ENCODE results near the gene PTPN13.

The PTPN13 gene

DNA sequence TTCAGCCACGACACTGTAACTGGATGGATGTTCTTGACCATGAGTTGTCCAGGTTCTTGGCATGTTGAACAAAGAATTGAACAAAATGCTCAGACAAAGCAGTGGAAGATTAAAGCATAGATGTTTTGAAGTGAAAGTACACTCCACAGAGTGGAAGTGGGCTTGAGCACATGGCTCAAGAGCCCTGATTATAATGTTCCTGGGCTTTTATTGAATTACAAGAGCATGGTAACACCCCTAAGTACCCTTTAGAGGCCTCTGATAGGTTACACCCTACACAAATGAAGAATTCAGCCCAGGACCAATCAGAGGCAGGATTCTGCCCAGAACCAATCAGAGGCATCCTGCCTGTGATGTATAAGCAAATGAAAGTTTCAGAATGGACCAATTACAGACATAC lies 221.5 kb downstream of the PTPN13 start:
- H3K4me3 ChIP-seq (ENCODE audit: low read length in 2 of 2): no peak overlapping the region
- H3K36me3 ChIP-seq (ENCODE audit: control insufficient read depth in 2 of 2, insufficient read depth in 2 of 2, low read length in 2 of 2): peaks cover 13 to 14% of the 10 kb centered on the region in 2 donors
- H3K27me3 ChIP-seq (ENCODE audit: control insufficient read depth in 1 of 2, insufficient read depth in 2 of 2, low read length in 2 of 2): no peaks in the 10 kb centered on the region
- peaks cover 4 to 6% of the 10 kb centered on the region in 2 donors for H3K9me3 ChIP-seq (ENCODE audit: control insufficient read depth in 2 of 2, low read length in 2 of 2)
- peaks cover 6% of the 10 kb centered on the region for H3K4me1 ChIP-seq (ENCODE audit: control insufficient read depth, insufficient read depth, low read length)
- peak overlapping the region; percentile 11 for H3K27ac ChIP-seq (ENCODE audit: low read length)
- no peak overlapping the region for H3K9ac ChIP-seq (ENCODE audit: low read length in 2 of 2)

DNA sequence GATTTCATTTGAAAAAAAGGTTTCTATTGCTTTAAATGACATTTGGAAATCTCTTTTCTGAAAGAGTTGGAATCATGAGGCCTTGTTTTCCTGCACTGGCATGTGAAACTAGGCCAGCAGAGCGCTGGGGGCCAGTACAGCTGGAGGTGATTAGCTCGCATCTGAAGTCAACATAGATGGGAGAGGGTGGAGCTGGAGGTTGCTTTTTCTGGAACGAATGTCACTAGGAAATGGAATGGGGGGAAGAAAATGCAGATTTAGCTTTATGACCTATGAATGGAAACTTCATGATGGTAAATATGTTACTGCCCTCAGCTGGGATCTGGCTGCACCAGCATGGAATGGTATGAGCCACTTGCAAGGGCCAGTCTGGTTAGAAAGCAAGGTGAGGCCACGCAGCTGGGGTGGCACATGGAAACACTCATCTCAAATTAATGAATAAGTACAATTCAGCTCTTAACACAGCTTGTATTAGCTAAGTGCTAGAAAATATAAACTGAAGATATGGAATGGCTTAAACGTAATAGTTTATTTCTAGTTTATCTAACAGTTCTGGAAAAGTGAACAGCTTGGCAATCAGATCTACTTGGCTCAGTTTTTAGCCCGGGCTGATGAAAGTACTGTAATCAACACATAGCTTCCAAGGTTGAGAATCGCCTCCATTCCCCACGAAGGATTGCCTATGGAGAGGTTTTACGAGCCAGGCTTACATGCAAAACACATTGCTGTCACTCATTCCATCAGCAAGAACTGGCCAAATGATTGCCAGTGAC lies 222.6 kb downstream of the PTPN13 start:
- H3K4me1 ChIP-seq (ENCODE audit: control insufficient read depth, insufficient read depth, low read length): peaks cover 6% of the 10 kb centered on the region
- H3K36me3 ChIP-seq (ENCODE audit: control insufficient read depth in 2 of 2, insufficient read depth in 2 of 2, low read length in 2 of 2): peaks cover 6 to 11% of the 10 kb centered on the region in 2 donors
- peaks cover 4 to 6% of the 10 kb centered on the region in 2 donors for H3K9me3 ChIP-seq (ENCODE audit: control insufficient read depth in 2 of 2, low read length in 2 of 2)
- no peak overlapping the region for H3K9ac ChIP-seq (ENCODE audit: low read length in 2 of 2)
- no peak overlapping the region for H3K4me3 ChIP-seq (ENCODE audit: low read length in 2 of 2)
- peak overlapping the region; percentile 11 for H3K27ac ChIP-seq (ENCODE audit: low read length)
- H3K27me3 ChIP-seq (ENCODE audit: control insufficient read depth in 1 of 2, insufficient read depth in 2 of 2, low read length in 2 of 2): no peaks in the 10 kb centered on the region

DNA sequence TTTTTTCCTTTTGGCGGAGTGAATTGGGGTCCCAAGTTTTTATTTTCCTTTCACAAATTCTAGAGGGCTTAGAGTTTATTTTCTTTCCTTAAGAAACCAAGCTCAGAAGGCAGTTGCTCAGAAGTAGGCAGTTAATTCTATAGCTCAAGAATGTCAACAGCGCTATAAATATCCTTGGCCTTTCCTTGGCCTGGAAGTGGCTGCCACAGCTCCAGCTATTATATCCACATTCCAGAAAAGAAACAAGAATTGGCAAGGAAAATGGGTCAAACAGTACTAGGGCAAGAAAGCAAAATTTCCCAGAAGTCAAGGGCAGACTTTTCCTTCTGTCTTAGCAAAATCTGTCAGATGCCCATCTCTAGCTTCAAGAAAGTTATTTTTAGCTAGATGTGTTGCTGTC lies 224.1 kb downstream of the PTPN13 start:
- Histone ChIP-seq H3K4me1 (ENCODE audit: control insufficient read depth, insufficient read depth, low read length) (peaks cover 6% of the 10 kb centered on the region), H3K9me3 (ENCODE audit: control insufficient read depth in 2 of 2, low read length in 2 of 2) (peaks cover 4 to 6% of the 10 kb centered on the region in 2 donors), H3K27ac (ENCODE audit: low read length) (no peak overlapping the region), H3K27me3 (ENCODE audit: control insufficient read depth in 1 of 2, insufficient read depth in 2 of 2, low read length in 2 of 2) (no peaks in the 10 kb centered on the region), H3K4me3 (ENCODE audit: low read length in 2 of 2) (no peak overlapping the region), H3K36me3 (ENCODE audit: control insufficient read depth in 2 of 2, insufficient read depth in 2 of 2, low read length in 2 of 2) (peaks cover 2 to 7% of the 10 kb centered on the region in 2 donors), H3K9ac (ENCODE audit: low read length in 2 of 2) (no peak overlapping the region)

DNA sequence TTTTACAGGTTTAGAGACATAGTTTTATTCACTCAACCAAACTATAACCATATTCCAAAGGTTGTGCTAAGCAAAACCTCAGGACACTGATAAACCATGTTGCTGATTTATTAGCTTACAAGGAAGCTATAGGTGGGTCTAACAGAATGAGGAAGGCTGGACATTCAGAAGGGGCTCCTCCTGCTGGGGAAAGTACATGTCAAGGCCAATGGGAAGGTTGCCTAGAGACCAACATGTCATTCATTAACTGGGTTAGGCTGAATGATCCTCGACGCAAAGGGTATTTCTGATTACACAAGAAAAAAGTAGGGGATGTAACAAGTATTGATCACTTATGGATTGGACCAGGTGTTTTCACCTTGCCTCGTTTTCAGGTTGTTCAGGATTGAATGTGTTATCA lies 224.7 kb downstream of the PTPN13 start:
- H3K4me3 ChIP-seq (ENCODE audit: low read length in 2 of 2): no peak overlapping the region
- no peaks in the 10 kb centered on the region for H3K27me3 ChIP-seq (ENCODE audit: control insufficient read depth in 1 of 2, insufficient read depth in 2 of 2, low read length in 2 of 2)
- peaks cover 4 to 6% of the 10 kb centered on the region in 2 donors for H3K9me3 ChIP-seq (ENCODE audit: control insufficient read depth in 2 of 2, low read length in 2 of 2)

DNA sequence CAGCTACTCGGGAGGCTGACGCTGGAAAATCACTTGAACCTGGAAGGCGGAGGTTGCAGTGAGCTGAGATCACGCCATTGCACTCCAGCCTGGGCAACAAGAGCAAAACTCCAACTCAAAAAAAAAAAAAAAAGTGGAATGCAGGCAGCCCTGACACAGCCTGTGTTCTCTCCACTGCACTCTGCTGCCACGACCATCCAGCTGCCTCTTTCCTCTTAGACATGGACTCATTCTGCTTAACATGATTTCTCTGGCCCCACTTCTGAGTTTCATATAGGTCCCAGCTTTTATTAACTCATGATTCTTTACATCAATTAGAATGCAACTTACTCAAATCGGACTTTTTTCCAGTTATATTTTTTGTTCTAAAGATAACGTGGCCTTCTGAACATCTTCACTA lies 225.4 kb downstream of the PTPN13 start:
- H3K4me1 ChIP-seq (ENCODE audit: control insufficient read depth, insufficient read depth, low read length): peaks cover 6% of the 10 kb centered on the region
- H3K27ac ChIP-seq (ENCODE audit: low read length): no peak overlapping the region
- H3K9me3 ChIP-seq (ENCODE audit: control insufficient read depth in 2 of 2, low read length in 2 of 2): peaks cover 4 to 6% of the 10 kb centered on the region in 2 donors
- H3K4me3 ChIP-seq (ENCODE audit: low read length in 2 of 2): no peak overlapping the region
- no peaks in the 10 kb centered on the region for H3K27me3 ChIP-seq (ENCODE audit: control insufficient read depth in 1 of 2, insufficient read depth in 2 of 2, low read length in 2 of 2)
- H3K36me3 ChIP-seq (ENCODE audit: control insufficient read depth in 2 of 2, insufficient read depth in 2 of 2, low read length in 2 of 2): peaks cover 2 to 5% of the 10 kb centered on the region in 2 donors
- H3K9ac ChIP-seq (ENCODE audit: low read length in 2 of 2): no peak overlapping the region

More for the DNA sequence above, 224.7 kb downstream of the PTPN13 start:
- peaks cover 2 to 7% of the 10 kb centered on the region in 2 donors for H3K36me3 ChIP-seq (ENCODE audit: control insufficient read depth in 2 of 2, insufficient read depth in 2 of 2, low read length in 2 of 2)
- H3K27ac ChIP-seq (ENCODE audit: low read length): no peak overlapping the region
- no peak overlapping the region for H3K9ac ChIP-seq (ENCODE audit: low read length in 2 of 2)
- peaks cover 6% of the 10 kb centered on the region for H3K4me1 ChIP-seq (ENCODE audit: control insufficient read depth, insufficient read depth, low read length)

DNA sequence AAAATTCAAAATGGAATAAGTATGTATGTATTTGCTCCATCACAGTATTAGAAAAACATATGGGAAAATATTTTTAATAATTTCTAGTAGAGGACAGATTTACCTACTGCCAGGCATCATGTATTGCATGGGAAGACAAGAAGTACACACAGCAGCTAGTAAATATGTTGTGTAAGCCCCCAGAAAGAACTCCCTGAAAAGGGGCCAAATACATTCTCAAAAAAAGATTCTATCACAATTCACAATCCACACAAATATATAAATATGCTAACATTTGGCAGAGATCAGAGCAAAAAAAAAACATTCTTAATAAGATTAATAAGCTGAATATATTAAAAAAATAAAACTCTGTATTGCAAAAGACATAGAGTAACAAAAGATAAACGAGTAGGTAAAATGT lies 227.0 kb downstream of the PTPN13 start:
- no peaks in the 10 kb centered on the region for H3K27me3 ChIP-seq (ENCODE audit: control insufficient read depth in 1 of 2, insufficient read depth in 2 of 2, low read length in 2 of 2)
- H3K27ac ChIP-seq (ENCODE audit: low read length): no peak overlapping the region
- no peak overlapping the region for H3K9ac ChIP-seq (ENCODE audit: low read length in 2 of 2)
- no peaks in the 10 kb centered on the region for H3K9me3 ChIP-seq (ENCODE audit: control insufficient read depth in 2 of 2, low read length in 2 of 2)
- no peak overlapping the region for H3K4me3 ChIP-seq (ENCODE audit: low read length in 2 of 2)
- peaks cover 6% of the 10 kb centered on the region for H3K4me1 ChIP-seq (ENCODE audit: control insufficient read depth, insufficient read depth, low read length)
- H3K36me3 ChIP-seq (ENCODE audit: control insufficient read depth in 2 of 2, insufficient read depth in 2 of 2, low read length in 2 of 2): no peaks in the 10 kb centered on the region

DNA sequence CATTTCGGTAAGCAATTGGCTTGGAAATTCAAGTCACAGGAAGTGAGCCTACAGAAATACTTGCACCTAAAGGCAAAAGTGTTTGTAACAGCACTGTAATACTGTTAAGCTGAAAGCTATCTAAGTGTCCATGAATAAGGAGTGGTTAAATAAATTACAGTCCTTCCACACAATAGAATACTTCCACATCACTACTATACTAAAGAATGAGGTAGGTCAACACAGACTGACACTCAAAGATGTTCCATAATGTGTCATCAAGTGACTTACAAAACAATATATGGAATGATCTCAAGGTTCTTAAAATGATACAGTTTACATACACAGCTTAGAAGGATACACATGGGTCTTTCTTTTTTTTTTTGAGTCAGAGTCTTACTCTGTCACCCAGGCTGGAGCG lies 228.0 kb downstream of the PTPN13 start:
- no peaks in the 10 kb centered on the region for H3K27me3 ChIP-seq (ENCODE audit: control insufficient read depth in 1 of 2, insufficient read depth in 2 of 2, low read length in 2 of 2)
- no peaks in the 10 kb centered on the region for H3K4me1 ChIP-seq (ENCODE audit: control insufficient read depth, insufficient read depth, low read length)
- H3K9me3 ChIP-seq (ENCODE audit: control insufficient read depth in 2 of 2, low read length in 2 of 2): no peaks in the 10 kb centered on the region
- no peaks in the 10 kb centered on the region for H3K36me3 ChIP-seq (ENCODE audit: control insufficient read depth in 2 of 2, insufficient read depth in 2 of 2, low read length in 2 of 2)
- H3K9ac ChIP-seq (ENCODE audit: low read length in 2 of 2): no peak overlapping the region
- no peak overlapping the region for H3K27ac ChIP-seq (ENCODE audit: low read length)
- no peak overlapping the region for H3K4me3 ChIP-seq (ENCODE audit: low read length in 2 of 2)

DNA sequence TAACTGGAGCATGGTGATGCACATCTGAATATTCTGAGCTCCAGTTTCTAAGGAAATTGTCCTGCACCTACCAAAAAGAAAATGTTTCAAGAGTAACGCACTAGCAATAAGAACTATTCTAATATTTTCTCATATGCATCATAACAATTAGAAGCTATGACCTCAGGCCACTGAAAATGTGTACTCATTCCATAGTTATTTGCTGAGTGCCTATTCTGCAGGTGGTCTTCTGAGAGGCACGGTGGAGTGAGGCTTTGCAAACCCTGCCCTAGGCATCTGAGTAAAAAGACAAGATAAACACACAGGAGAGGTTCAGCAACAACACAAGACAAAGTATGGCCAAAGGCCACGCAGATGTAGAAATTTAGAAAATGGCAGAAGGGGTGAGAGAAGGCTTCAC lies 231.4 kb downstream of the PTPN13 start:
- Histone ChIP-seq H3K27me3 (ENCODE audit: control insufficient read depth in 1 of 2, insufficient read depth in 2 of 2, low read length in 2 of 2) (no peaks in the 10 kb centered on the region), H3K4me1 (ENCODE audit: control insufficient read depth, insufficient read depth, low read length) (no peaks in the 10 kb centered on the region), H3K9me3 (ENCODE audit: control insufficient read depth in 2 of 2, low read length in 2 of 2) (peaks cover 0 to 2% of the 10 kb centered on the region in 2 donors), H3K36me3 (ENCODE audit: control insufficient read depth in 2 of 2, insufficient read depth in 2 of 2, low read length in 2 of 2) (no peaks in the 10 kb centered on the region), H3K27ac (ENCODE audit: low read length) (no peak overlapping the region), H3K4me3 (ENCODE audit: low read length in 2 of 2) (no peak overlapping the region), H3K9ac (ENCODE audit: low read length in 2 of 2) (no peak overlapping the region)

DNA sequence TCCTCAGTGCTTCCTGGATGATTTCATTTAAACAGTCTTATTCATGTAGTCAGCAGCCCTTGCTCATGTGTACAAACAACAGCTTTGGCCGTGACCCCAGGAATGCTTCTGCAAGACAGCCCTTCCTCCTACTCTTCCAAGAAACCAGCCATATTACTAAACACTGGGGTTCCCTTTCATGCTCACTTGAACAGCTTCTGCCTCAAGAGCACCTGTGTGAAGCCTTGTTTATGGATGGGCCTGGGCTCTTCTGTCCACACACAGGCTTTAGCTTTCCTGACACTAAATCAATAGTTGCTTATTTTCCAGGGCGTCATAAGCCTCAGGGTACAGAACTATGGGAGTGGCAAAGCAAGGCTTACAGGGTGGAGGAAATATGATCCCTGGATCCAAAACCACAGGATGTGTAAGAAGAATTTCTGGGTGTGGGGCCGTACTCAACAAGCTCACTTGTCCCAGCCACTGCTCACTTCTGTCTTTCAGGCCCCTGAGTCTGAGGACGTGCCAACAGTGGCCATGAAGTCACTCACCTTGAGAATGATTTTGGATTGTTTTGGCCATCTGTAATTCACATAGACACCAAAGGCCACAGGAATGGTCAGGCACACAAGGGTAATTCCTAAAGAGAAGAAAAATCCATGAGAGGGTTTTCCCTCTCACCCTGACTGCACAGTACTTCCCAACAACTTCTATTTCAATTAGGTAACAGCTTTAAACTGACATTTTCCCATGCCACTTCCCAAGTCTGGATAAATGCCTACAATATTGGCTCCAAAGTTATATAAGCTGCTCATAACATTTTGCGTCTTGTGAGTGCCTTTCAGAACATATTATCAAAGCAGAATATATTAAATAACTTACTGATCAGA lies 237.4 kb downstream of the PTPN13 start:
- no peak overlapping the region for H3K27ac ChIP-seq (ENCODE audit: low read length)

DNA sequence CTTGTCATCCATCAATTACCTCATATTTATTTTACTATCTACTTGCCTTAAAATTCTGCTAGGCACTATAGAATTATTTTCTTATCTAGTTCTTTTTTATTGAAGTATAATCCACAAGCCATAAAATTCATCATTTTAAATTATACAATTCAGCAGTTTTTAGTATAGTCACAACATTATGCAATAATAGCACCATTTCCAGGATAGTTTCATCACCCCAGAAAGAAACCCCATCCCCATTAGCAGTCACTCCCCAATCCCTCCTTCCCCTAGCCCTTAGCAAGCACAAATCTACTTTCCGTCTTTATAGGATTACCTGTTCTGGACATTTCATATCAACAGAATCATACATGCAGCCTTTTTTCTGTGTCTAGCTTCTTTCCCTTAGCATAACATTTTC lies 239.5 kb downstream of the PTPN13 start:
- Histone ChIP-seq H3K27me3 (ENCODE audit: control insufficient read depth in 1 of 2, insufficient read depth in 2 of 2, low read length in 2 of 2) (no peaks in the 10 kb centered on the region), H3K9me3 (ENCODE audit: control insufficient read depth in 2 of 2, low read length in 2 of 2) (peaks cover 0 to 2% of the 10 kb centered on the region in 2 donors), H3K27ac (ENCODE audit: low read length) (no peak overlapping the region), H3K36me3 (ENCODE audit: control insufficient read depth in 2 of 2, insufficient read depth in 2 of 2, low read length in 2 of 2) (no peaks in the 10 kb centered on the region), H3K4me3 (ENCODE audit: low read length in 2 of 2) (no peak overlapping the region), H3K4me1 (ENCODE audit: control insufficient read depth, insufficient read depth, low read length) (peaks cover 2% of the 10 kb centered on the region), H3K9ac (ENCODE audit: low read length in 2 of 2) (no peak overlapping the region)

More for the DNA sequence above, 237.4 kb downstream of the PTPN13 start:
- Histone ChIP-seq H3K36me3 (ENCODE audit: control insufficient read depth in 2 of 2, insufficient read depth in 2 of 2, low read length in 2 of 2) (no peaks in the 10 kb centered on the region), H3K9ac (ENCODE audit: low read length in 2 of 2) (no peak overlapping the region), H3K4me3 (ENCODE audit: low read length in 2 of 2) (no peak overlapping the region), H3K9me3 (ENCODE audit: control insufficient read depth in 2 of 2, low read length in 2 of 2) (peaks cover 0 to 2% of the 10 kb centered on the region in 2 donors), H3K27me3 (ENCODE audit: control insufficient read depth in 1 of 2, insufficient read depth in 2 of 2, low read length in 2 of 2) (no peaks in the 10 kb centered on the region), H3K4me1 (ENCODE audit: control insufficient read depth, insufficient read depth, low read length) (no peaks in the 10 kb centered on the region)
